Measurements from ENCODE around the gene DNASE1L3.

Gene DNASE1L3

DNA sequence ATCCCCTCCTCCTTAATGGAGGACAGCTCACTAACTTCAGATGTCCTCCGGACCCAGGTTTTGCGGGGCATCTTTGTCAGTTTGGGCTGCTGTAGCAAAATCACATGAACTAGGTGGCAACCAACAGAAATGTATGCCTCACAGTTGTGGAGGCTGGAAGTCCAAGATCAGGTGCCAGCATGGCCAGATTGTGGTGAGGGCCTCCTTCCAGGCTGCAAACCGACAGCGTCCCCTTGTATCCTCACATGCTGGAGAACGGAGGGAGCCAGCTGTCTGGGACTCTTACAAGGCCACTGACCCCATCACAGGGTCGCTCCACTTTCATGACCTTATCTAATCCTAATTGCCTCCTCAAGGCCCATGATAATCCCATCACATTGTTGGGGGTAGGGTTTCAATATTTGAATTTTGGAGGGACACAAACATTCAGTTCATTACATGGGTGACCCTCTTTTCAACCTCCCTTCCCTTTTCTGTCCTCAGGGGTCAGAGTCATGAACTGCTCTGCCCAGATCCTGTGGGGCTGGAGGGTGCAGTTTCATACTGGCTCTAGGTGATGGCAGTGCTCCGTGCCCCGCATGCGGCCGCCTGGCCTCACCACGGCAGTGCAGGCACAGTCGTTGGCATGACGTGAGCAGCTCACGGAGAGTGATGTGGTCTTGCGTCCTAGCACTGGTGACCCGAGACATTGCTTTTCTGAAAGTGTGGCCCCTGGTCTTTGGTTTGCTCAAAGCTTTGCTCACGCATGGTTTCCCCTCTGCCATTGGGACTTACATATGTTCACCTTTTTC, 58.4 kb downstream of the DNASE1L3 start:
- no peak for ATAC-seq

DNA sequence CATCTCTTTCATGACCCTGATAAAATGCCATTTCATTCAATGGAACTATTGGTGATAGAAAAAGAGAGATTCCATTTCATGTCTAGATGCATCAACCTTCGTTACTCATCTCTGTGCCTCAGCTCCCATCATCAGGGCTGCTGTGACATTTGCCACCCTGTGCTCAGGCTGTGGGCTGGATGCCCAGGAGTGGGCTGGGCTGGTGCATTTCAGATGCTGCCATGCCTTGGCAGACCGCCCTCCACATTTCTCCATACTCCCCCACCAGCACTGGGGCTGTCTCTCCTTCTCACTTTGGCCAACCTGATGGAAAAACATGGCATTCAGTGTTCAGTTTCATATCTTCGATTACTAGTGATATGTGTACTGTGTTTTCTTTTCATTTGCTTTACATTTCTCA, 59.1 kb downstream of the DNASE1L3 start:
- no peak for ATAC-seq
- Mint-ChIP-seq H3K27me3 (no peaks in the 10 kb centered on the region), H3K36me3 (peaks cover 68% of the 10 kb centered on the region), H3K9me3 (no peaks in the 10 kb centered on the region), H3K4me3 (no peak overlapping the region), H3K4me1 (no peaks in the 10 kb centered on the region), H3K27ac (no peak overlapping the region)

More for the DNA sequence above, 58.4 kb downstream of the DNASE1L3 start:
- no peaks in the 10 kb centered on the region for H3K9me3 Mint-ChIP-seq
- no peak overlapping the region for H3K27ac Mint-ChIP-seq
- peaks cover 62% of the 10 kb centered on the region for H3K36me3 Mint-ChIP-seq
- H3K4me1 Mint-ChIP-seq, result no peaks in the 10 kb centered on the region
- H3K4me3 Mint-ChIP-seq, result no peak overlapping the region
- H3K27me3 Mint-ChIP-seq, result no peaks in the 10 kb centered on the region

DNA sequence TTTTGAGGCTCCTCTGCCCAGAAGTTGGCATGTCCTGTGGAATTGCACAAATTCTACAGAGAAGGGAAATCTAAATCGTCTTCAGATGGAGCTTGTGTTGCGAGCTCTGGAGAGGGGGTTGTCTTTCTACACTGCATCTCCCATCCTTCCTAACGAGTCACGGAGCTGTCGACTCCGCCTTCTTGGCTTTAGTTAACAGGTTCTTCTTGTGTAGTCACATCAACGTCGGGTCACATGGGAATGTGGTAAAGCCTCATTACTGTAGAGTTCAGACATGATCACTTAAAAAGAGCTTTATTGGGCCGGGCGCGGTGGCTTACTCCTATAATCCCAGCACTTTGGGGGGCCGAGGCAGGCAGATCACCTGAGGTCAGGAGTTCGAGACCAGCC, 60.0 kb downstream of the DNASE1L3 start:
- Mint-ChIP-seq H3K4me3 (no peak overlapping the region), H3K4me1 (no peaks in the 10 kb centered on the region), H3K9me3 (no peaks in the 10 kb centered on the region), H3K36me3 (peaks cover 73% of the 10 kb centered on the region), H3K27ac (no peak overlapping the region), H3K27me3 (no peaks in the 10 kb centered on the region)
- ATAC-seq, result no peak

DNA sequence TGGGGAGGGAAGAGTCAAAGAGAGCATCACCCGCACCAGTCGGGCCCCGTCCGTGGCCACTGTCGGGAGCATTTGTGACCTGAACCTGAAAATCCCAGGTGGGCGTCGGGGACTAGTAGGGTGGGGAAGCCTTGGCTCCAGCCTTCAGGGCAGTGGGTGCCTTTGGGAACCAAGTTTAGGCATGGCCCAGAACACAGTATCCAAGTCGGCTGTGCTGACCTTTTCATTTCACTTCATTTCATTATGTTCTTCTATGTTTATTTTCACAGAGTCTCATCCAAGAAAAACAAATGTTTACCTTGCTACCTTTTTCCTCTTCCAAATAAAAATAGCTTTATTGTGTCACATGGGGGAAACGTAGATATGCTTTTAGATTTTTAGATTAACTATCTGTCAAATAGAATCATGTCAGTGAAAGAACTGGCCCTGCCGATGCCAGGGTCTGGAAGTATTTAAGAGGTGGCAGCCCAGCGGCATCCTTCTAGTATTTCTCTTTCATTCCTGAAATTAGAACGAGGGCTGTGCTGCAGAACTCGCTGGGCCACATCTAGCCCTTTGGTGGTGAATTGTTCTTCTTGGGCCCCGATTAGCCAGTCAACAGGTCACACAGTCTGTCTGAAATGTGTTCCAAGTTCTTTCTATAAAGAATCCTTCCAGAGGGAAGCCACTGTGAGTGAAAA, 60.5 kb downstream of the DNASE1L3 start:
- no peaks in the 10 kb centered on the region for H3K9me3 Mint-ChIP-seq
- H3K4me1 Mint-ChIP-seq, result no peaks in the 10 kb centered on the region
- no peak overlapping the region for H3K4me3 Mint-ChIP-seq
- H3K36me3 Mint-ChIP-seq, result peaks cover 74% of the 10 kb centered on the region
- H3K27me3 Mint-ChIP-seq, result no peaks in the 10 kb centered on the region
- ATAC-seq, result no peak
- H3K27ac Mint-ChIP-seq, result no peak overlapping the region

DNA sequence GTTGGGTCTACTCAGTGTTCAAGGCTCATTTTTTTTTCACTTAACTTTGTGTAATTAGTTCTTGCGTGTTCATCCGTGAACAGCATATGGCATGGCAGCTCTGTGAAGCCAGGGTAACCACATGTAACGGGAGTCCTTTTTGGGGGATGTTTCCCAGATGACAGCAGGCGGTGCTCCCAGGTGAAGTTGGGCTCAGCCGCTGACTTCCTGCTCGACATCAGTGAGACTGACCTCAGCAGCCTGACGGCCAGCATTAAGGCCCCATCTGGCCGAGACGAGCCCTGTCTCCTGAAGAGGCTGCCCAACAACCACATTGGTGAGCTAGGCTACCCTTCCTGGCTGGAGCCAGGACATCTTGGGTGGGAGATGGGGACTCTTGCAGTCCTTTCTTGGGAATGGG, 62.7 kb downstream of the DNASE1L3 start:
- no peak overlapping the region for H3K4me3 Mint-ChIP-seq
- H3K27ac Mint-ChIP-seq, result no peak overlapping the region
- H3K36me3 Mint-ChIP-seq, result peaks cover 61% of the 10 kb centered on the region
- H3K9me3 Mint-ChIP-seq, result no peaks in the 10 kb centered on the region
- no peaks in the 10 kb centered on the region for H3K27me3 Mint-ChIP-seq
- no peaks in the 10 kb centered on the region for H3K4me1 Mint-ChIP-seq
- ATAC-seq, result no peak

DNA sequence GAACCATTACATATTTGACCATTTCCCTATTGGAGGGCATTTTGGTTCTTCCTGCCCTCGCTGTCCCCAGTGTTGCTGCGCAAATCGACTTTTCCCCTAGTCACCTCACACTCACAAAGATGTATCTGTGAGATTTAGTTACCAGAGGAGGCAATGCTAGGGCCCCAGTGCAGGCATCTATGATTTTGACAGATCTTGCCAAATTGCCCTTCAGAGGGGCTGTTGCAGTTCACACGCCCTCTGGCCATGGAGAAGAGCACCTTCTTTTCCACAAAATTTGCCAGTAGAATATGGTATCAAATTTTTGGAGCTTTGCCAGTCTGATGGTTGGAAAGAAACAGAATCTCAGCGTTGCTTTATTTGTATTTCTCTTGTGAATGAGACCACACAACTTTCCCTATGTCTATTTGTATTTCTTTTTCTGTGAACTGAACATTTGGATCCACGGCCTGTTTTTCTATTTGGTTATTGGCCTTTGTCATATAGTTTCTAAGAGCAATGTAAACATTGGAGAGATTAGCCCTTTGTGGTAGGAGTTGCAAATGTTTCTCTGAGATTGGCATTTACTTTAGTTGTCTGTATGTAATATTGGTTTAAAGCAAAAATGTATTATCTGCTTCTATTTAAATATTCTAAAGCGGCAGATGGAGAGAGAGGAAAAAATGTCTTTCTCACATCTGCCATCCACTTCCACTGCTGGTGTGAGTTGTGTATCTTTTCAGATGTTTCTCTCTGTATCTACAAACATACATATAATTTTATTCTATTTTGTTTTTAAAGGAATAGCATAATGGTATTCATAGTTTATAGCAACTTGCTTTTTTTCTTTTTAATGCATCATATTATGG, 66.1 kb downstream of the DNASE1L3 start:
- Mint-ChIP-seq H3K27me3 (no peaks in the 10 kb centered on the region), H3K4me1 (no peaks in the 10 kb centered on the region), H3K4me3 (no peak overlapping the region), H3K27ac (no peak overlapping the region), H3K9me3 (no peaks in the 10 kb centered on the region), H3K36me3 (peaks cover 75% of the 10 kb centered on the region)
- ATAC-seq, result no peak

DNA sequence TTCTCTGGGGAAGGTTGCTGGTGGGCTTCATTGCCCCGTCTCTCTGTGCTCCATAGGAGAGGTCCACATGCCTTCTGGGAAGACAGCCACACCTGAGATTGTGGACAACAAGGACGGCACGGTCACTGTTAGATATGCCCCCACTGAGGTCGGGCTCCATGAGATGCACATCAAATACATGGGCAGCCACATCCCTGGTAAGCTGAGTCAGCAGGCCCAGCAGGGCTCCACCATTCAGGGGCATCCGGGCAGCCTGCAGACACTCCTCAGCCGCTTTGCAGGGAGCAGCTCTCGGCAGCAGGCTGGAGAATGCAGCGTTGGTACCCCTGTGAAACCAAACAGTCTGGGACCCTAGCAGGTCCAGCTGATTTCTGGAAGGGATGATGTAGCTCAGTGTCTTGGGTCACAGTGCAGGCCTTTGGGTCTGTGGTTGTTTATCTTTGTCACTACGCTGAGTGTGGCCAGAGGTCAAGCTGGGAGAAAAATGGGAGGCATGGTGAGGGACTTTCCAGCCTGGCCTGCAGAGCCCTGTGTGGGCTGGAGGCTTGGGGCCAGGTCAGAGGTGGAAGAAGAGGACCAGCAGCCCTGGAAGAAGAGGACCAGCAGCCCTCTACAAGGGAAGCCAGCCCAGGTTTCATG, 67.2 kb downstream of the DNASE1L3 start:
- Mint-ChIP-seq H3K9me3 (no peaks in the 10 kb centered on the region), H3K27ac (no peak overlapping the region), H3K27me3 (no peaks in the 10 kb centered on the region), H3K36me3 (peaks cover 75% of the 10 kb centered on the region), H3K4me1 (no peaks in the 10 kb centered on the region), H3K4me3 (no peak overlapping the region)
- no peak for ATAC-seq

All from stimulated activated memory B cell treated with anti-CD40 and anti-IgM and Interleukin-4, amounts not matched to agents 10 μg/mL and 1 μg/mL and 100 μg/mL, for 72 hours (primary cell).